ENCODE results near the gene ADAM12. TPM values are rescaled to one million over a fixed set of nuclear protein-coding genes. Genes with fewer than 3 reads are reported as not detected.

The ADAM12 gene
- total RNA-seq, 2 donors from 2014 or later = 0.63 to 1.0 TPM

DNA sequence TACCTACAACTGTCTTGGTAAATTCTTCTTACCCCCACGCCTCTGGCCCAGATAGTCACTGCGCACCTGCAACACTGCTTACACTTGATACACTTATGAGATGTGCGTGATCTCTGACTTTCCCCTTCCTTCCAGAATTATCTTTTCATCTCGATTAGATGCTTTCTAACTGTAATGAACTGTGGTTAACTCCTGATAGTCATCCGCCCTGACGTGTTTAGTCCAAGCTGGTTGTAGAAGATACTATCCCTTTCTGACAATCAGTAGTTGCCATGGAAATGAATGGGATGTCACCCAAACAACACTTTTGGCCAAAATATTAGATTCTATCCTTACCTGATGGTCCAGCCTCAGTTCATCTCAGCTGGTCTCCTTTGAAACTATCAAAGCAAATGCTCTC is 241.5 kb downstream of the ADAM12 start:
- DNase-seq (no peak), ATAC-seq (replicated peaks in 1 of 2) (no peak)
- H3K27me3 Mint-ChIP-seq (ENCODE audit: low read depth) = no peaks in the 10 kb centered on the region
- H3K9me3 Mint-ChIP-seq = peaks cover 6 to 9% of the 10 kb centered on the region in 2 donors
- H3K4me1 Mint-ChIP-seq (ENCODE audit: low read depth) = no peaks in the 10 kb centered on the region
- no peaks in the 10 kb centered on the region for H3K36me3 Mint-ChIP-seq (ENCODE audit: insufficient read depth in 2 of 2)
- no peak overlapping the region for H3K27ac Mint-ChIP-seq
- H3K4me3 Mint-ChIP-seq = no peak overlapping the region

DNA sequence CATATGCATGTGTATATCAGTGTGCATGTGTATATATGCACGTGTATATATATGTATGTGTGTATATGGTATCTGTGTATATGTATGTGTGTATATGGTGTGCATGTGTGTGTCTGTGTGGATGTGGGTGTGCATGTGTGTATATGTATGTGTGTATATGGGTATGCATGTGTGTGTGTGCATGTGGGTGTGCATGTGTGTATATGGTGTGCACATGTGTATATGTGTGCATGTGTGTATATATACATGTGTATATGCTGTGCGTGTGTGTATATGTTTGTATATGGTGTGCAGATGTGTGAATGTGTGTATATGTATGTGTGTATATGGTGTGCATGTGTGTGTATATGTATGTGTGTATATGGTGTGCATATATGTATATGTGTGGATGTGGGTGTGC is 245.2 kb downstream of the ADAM12 start:
- no peaks in the 10 kb centered on the region for H3K27me3 Mint-ChIP-seq (ENCODE audit: low read depth)
- H3K9me3 Mint-ChIP-seq = peaks cover 0 to 6% of the 10 kb centered on the region in 2 donors
- ATAC-seq (replicated peaks in 1 of 2) (no peak), DNase-seq (no peak)
- H3K4me1 Mint-ChIP-seq (ENCODE audit: low read depth) = no peaks in the 10 kb centered on the region
- no peaks in the 10 kb centered on the region for H3K36me3 Mint-ChIP-seq (ENCODE audit: insufficient read depth in 2 of 2)
- no peak overlapping the region for H3K4me3 Mint-ChIP-seq
- no peak overlapping the region for H3K27ac Mint-ChIP-seq

DNA sequence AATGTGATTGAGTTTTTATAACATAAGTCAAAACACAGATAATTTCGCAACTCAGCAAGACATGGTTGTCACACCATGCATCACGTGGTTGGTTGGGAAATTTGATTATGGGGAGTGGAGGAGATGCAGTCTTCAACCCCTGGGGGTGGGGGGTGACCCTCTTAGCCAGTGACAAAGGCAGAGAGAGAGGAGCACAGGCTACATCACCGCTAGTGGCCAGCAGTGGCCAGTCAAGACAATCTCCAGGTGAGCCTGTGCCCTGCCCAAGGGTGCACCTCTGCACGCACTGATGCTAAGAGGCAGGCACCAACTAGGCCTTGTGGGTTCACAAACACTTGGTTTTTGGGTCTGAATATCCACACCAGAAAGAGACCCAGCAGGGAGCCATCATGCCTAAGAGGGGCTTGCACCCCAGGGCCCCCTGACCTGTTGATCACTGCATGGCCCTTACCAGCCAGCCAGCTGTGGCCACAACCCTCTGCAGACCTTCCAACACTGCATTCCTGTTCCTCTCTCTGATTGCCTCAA is 247.5 kb downstream of the ADAM12 start:
- peaks cover 6% of the 10 kb centered on the region for H3K4me1 Mint-ChIP-seq (ENCODE audit: low read depth)
- DNase-seq (no peak), ATAC-seq (replicated peaks in 1 of 2) (no peak)
- H3K27ac Mint-ChIP-seq = no peak overlapping the region
- H3K36me3 Mint-ChIP-seq (ENCODE audit: insufficient read depth in 2 of 2) = no peaks in the 10 kb centered on the region
- peaks cover 4 to 6% of the 10 kb centered on the region in 2 donors for H3K9me3 Mint-ChIP-seq
- no peak overlapping the region for H3K4me3 Mint-ChIP-seq
- no peaks in the 10 kb centered on the region for H3K27me3 Mint-ChIP-seq (ENCODE audit: low read depth)

DNA sequence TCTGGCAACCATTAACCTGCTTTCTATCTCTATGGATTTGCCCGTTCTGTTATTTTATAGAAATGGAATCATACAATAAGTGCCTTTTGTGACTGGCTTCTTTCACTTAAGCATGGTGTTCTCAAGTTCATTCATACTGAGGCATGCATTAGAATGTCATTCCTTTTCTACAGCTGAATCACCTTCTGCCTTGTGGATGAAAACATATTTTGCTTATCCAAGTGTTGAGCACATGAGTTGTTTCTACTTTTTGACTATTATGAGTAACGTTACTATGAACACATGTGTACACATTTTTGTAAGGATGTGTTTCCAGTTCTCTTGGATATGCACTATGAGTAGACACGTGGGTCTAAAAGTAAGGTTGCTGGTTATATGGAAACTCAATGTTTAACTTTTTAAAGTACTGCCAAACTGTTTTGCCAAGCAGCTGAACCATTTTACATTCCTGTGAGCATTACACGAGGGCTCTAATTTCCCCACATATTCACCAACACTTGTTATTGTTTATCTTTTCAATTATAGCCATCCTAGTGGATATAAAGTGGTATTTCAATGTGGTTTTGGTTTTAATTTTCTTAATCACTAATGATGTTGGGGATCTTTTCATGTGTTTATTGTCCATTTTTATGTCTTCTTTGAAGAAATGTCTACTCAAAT is 250.6 kb downstream of the ADAM12 start:
- H3K36me3 Mint-ChIP-seq (ENCODE audit: insufficient read depth in 2 of 2) = peaks cover 0 to 1% of the 10 kb centered on the region in 2 donors
- DNase-seq (no peak), ATAC-seq (replicated peaks in 1 of 2) (no peak)
- H3K4me3 Mint-ChIP-seq = no peak overlapping the region
- H3K27me3 Mint-ChIP-seq (ENCODE audit: low read depth) = no peaks in the 10 kb centered on the region
- no peak overlapping the region for H3K27ac Mint-ChIP-seq
- peaks cover 0 to 4% of the 10 kb centered on the region in 2 donors for H3K9me3 Mint-ChIP-seq
- H3K4me1 Mint-ChIP-seq (ENCODE audit: low read depth) = peaks cover 10% of the 10 kb centered on the region

DNA sequence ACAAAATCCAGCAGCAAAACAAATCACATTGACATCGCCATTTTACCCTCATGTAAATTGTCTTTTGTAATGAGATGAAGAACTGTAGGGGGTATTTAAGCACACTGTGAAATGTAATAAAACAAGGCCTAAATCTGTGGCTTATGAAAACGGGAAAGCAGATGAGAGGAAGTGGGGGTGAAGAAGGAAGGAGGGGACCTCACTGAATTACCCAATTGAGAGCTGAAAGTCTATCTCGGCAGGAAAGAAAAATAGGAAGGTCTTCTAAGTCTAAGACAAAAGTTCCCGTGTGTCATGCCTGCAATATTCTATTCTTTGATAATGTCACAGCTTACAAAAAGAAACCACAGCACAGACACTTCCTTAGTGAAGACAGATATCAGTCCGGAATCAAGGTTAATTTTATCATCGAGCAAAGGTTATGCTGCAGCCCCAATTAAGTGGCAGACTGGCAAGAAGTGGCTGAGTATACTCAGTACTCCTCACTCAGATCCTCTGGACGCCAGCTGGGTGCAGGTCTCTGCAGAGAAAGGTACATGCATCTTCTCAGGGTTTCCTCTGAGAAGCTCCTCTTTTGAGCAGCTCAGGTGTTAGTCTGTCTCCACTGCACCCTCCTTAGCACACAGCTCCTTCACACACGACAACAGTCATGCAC is 252.2 kb downstream of the ADAM12 start:
- ATAC-seq (replicated peaks in 1 of 2) = no peak
- H3K9me3 Mint-ChIP-seq = peaks cover 0 to 4% of the 10 kb centered on the region in 2 donors
- H3K27ac Mint-ChIP-seq = no peak overlapping the region
- peaks cover 10% of the 10 kb centered on the region for H3K4me1 Mint-ChIP-seq (ENCODE audit: low read depth)
- DNase-seq = no peak
- H3K27me3 Mint-ChIP-seq (ENCODE audit: low read depth) = no peaks in the 10 kb centered on the region
- H3K36me3 Mint-ChIP-seq (ENCODE audit: insufficient read depth in 2 of 2) = peaks cover 0 to 1% of the 10 kb centered on the region in 2 donors
- H3K4me3 Mint-ChIP-seq = peak overlapping the region in 1 of 2 donors; percentile 55

DNA sequence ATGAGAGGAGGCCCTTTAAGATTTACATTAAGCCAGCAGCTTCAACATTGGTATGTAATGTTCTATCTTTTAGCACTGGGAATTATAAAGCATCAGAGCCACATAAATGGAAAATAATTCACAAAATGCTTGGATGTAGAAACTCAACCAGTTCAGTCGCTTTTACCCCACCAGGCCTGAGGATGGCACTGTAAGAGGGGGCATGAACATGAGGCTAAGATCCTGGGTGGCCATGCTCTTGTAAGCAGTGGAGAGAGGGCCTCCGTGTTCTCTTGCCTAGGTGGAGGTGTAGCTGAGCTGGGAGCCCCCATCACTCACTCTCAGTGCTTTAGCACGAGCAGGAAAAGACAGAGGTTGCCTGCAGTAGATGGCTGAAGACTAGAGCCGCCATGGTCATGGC is 253.1 kb downstream of the ADAM12 start:
- ATAC-seq (replicated peaks in 1 of 2) (no peak), DNase-seq (no peak)
- peaks cover 10% of the 10 kb centered on the region for H3K4me1 Mint-ChIP-seq (ENCODE audit: low read depth)
- no peaks in the 10 kb centered on the region for H3K27me3 Mint-ChIP-seq (ENCODE audit: low read depth)
- peaks cover 0 to 4% of the 10 kb centered on the region in 2 donors for H3K9me3 Mint-ChIP-seq
- peaks cover 0 to 1% of the 10 kb centered on the region in 2 donors for H3K36me3 Mint-ChIP-seq (ENCODE audit: insufficient read depth in 2 of 2)
- H3K27ac Mint-ChIP-seq = no peak overlapping the region
- no peak overlapping the region for H3K4me3 Mint-ChIP-seq

DNA sequence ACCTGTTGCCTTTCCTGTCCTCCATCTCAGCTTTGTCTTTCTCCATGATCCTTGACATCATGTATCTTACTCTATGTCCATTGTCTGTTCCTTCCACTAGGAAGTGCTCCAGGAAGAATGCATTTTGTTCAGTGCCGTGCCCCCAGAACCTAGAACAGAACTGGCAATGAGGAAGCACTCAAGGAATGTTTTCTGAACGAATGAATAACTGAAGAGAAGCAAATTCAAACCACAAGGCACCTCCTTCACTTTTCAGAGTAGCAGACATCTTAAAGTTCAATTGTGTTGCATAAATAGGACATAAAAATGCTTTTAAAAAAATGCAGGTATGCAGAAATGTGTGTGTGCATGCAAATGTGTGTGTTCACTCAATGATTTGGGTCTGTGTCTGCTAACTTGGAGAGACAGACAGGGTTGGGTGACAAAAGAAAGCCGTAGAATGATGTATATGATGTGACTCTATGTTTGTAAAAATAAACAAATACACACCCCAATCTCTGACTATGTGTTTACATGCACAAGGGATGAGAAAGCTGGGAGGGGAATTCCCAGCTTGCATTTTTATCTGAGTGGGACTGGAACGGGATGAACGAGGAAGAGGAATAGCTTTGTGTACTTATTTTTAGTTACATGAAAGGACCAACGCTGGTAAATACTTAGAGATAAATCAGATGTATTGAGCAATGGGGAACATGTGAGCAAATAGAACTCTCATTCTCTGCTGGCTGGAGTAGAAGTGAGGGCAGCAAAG is 254.2 kb downstream of the ADAM12 start:
- Mint-ChIP-seq H3K9me3 (peaks cover 0 to 4% of the 10 kb centered on the region in 2 donors), H3K27ac (no peak overlapping the region), H3K27me3 (ENCODE audit: low read depth) (no peaks in the 10 kb centered on the region), H3K4me3 (no peak overlapping the region), H3K4me1 (ENCODE audit: low read depth) (peaks cover 10% of the 10 kb centered on the region), H3K36me3 (ENCODE audit: insufficient read depth in 2 of 2) (peaks cover 0 to 1% of the 10 kb centered on the region in 2 donors)
- ATAC-seq (replicated peaks in 1 of 2) = no peak
- no peak for DNase-seq

DNA sequence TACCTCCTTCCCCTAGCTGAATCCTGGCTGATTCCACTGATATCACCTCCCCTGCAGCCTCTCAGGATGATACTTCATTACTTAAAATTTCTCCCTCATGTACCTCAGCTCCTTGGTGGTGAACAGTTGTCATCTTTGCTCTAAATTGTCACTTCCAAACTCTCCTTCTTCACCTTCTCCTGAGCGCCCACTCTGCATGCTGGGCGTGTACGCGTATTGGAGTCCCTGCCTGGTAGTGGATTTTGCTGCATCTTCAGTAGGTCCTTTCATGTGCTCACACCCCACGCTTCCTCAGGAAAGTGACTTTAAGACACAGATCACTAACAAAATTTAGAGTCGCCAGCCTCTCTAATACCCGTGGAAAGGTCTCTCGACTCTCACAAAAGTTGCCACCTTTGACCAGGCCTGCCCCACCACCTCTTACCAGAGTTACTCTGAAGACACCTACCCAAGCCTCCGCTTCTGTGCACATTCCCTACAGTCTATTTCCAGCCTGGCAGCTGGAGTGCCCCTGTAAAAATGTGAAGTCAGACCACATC is 255.1 kb downstream of the ADAM12 start:
- H3K27ac Mint-ChIP-seq = no peak overlapping the region
- H3K4me1 Mint-ChIP-seq (ENCODE audit: low read depth) = peaks cover 10% of the 10 kb centered on the region

DNA sequence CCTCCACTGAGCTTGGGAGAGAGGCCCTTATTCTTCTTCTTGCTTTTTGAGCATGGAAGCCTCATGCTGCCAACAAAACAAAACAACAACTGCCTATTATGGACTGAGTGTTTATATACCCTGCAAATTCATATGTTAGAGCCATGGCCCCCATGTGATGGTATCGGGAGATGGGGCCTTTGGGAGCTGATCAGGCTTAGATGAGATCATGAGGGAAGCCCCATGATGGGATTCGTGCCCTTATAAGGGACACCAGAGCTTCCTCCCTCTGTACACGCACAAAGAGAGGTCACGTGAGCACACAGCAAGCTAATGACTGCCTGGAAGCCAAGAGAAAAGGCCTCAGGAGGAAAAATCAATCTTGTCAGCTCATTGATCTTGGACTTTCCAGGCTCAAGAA is 256.9 kb downstream of the ADAM12 start:
- Mint-ChIP-seq H3K4me1 (ENCODE audit: low read depth) (peaks cover 10% of the 10 kb centered on the region), H3K27ac (no peak overlapping the region), H3K27me3 (ENCODE audit: low read depth) (no peaks in the 10 kb centered on the region), H3K4me3 (no peak overlapping the region), H3K36me3 (ENCODE audit: insufficient read depth in 2 of 2) (peaks cover 0 to 1% of the 10 kb centered on the region in 2 donors), H3K9me3 (peaks cover 2 to 3% of the 10 kb centered on the region in 2 donors)
- no peak for ATAC-seq (replicated peaks in 1 of 2)
- DNase-seq = no peak

More for the DNA sequence above, 255.1 kb downstream of the ADAM12 start:
- no peak overlapping the region for H3K4me3 Mint-ChIP-seq
- peaks cover 0 to 1% of the 10 kb centered on the region in 2 donors for H3K36me3 Mint-ChIP-seq (ENCODE audit: insufficient read depth in 2 of 2)
- DNase-seq = no peak
- ATAC-seq (replicated peaks in 1 of 2) = no peak
- H3K9me3 Mint-ChIP-seq = peaks cover 2 to 4% of the 10 kb centered on the region in 2 donors
- no peaks in the 10 kb centered on the region for H3K27me3 Mint-ChIP-seq (ENCODE audit: low read depth)

DNA sequence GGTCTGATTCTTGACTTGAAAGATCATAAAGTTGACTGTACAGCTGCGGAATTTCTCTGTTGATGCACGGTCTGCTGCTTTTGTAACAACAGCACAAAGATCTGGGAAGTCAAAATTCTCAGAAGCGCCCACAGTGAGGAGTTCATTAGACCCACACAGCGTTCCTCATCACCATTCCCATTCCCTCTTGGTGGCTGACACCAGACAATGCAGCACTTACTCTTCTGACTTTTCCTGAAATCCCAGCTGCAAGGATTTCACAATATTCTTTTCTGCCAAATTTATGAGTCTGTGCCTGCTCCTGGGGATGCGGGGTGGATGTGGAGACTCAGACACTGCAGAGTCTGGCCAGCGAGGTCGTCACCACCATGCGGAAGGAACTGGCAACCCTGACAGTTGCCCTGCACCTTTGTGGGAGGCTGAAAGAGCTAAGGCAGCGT is 258.0 kb downstream of the ADAM12 start:
- Mint-ChIP-seq H3K27me3 (ENCODE audit: low read depth) (no peaks in the 10 kb centered on the region), H3K4me1 (ENCODE audit: low read depth) (no peaks in the 10 kb centered on the region), H3K36me3 (ENCODE audit: insufficient read depth in 2 of 2) (peaks cover 0 to 1% of the 10 kb centered on the region in 2 donors), H3K9me3 (peaks cover 2 to 3% of the 10 kb centered on the region in 2 donors), H3K4me3 (no peak overlapping the region), H3K27ac (no peak overlapping the region)
- DNase-seq (no peak), ATAC-seq (replicated peaks in 1 of 2) (no peak)

DNA sequence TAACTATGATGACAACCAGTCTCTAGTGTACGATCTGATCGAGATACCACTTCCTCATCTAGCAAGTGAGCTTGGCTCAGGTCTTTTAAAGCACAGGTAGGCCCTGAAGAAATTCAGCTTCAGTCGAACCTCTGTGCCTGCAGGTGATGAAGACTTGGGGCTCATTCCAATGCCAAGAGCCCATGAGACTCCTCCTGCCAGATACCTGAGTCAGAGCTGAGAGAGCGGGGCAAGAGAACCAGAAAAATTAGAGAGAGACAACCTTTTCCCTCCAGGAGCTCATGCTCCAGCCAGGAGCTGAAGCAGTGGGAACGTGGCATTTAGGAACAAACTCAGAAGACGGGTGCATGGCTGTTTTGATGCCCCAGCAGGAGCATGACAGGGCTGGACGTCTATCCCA is 259.3 kb downstream of the ADAM12 start:
- Mint-ChIP-seq H3K9me3 (peaks cover 2 to 3% of the 10 kb centered on the region in 2 donors), H3K36me3 (ENCODE audit: insufficient read depth in 2 of 2) (peaks cover 0 to 1% of the 10 kb centered on the region in 2 donors), H3K4me3 (no peak overlapping the region), H3K27ac (no peak overlapping the region), H3K4me1 (ENCODE audit: low read depth) (no peaks in the 10 kb centered on the region), H3K27me3 (ENCODE audit: low read depth) (no peaks in the 10 kb centered on the region)
- ATAC-seq (replicated peaks in 1 of 2) (no peak), DNase-seq (no peak)

DNA sequence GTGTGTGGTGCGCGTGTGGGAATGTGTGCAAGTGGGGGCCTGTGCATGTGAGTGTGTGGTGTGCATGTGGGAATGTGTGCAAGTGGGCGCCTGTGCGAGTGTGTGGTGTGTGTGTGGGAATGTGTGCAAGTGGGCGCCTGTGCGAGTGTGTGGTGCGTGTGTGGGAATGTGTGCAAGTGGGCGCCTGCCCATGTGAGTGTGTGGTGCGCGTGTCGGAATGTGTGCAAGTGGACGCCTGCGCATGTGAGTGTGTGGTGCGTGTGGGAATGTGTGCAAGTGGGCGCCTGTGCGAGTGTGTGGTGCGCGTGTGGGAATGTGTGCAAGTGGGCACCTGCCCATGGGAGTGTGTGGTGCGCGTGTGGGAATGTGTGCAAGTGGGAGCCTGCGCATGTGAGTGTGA is 259.7 kb downstream of the ADAM12 start:
- no peaks in the 10 kb centered on the region for H3K36me3 Mint-ChIP-seq (ENCODE audit: insufficient read depth in 2 of 2)
- no peak overlapping the region for H3K27ac Mint-ChIP-seq
- peaks cover 2 to 3% of the 10 kb centered on the region in 2 donors for H3K9me3 Mint-ChIP-seq
- no peaks in the 10 kb centered on the region for H3K27me3 Mint-ChIP-seq (ENCODE audit: low read depth)
- no peak for DNase-seq
- no peaks in the 10 kb centered on the region for H3K4me1 Mint-ChIP-seq (ENCODE audit: low read depth)
- H3K4me3 Mint-ChIP-seq = no peak overlapping the region
- ATAC-seq (replicated peaks in 1 of 2) = no peak

All from activated T-cell treated with anti-CD3 and anti-CD28 coated beads, Interleukin-2, amount 50 U/mL, for 72 hours (primary cell).